HepG2 (cell line): Measurements from ENCODE around the gene ZFPL1. TPM values are rescaled to one million over a fixed set of nuclear protein-coding genes. Genes with fewer than 3 reads are reported as not detected.

Experiments used
- BRD4 ChIP-seq: sonication (generic); formaldehyde crosslinking; IDR thresholded peaks from 2 replicates; pipeline ENCODE4 v1.4.0; 2020; ENCODE audit warnings: missing genetic modification reagents
- CENPT ChIP-seq: sonication (generic); formaldehyde crosslinking; IDR thresholded peaks from 2 replicates; pipeline ENCODE4 v1.8.0; 2022; ENCODE audit warnings: low read depth, mild to moderate bottlenecking, moderate library complexity, missing genetic modification reagents
- HHEX ChIP-seq: IDR thresholded peaks from 2 replicates; pipeline ENCODE4 v1.6.1; 2016; ENCODE audit warnings: control low read depth
- MLXIP ChIP-seq: sonication (generic); formaldehyde crosslinking; IDR thresholded peaks from 2 replicates; pipeline ENCODE4 v1.9.0; 2021; ENCODE audit warnings: missing genetic modification reagents, borderline replicate concordance
- PRDM10 ChIP-seq: sonication (generic); formaldehyde crosslinking; IDR thresholded peaks from 2 replicates; pipeline ENCODE4 v1.4.0; 2020; ENCODE audit warnings: low read depth, missing genetic modification reagents
- SRSF4 ChIP-seq: fragments of 200-400 bp; formaldehyde crosslinking; IDR thresholded peaks from one replicate; pipeline ENCODE4 v1.6.1; 2018; ENCODE audit warnings: mild to moderate bottlenecking, low read depth, low read length, moderate library complexity; ENCODE audit not compliant: poor library complexity, severe bottlenecking
- ZBTB37 ChIP-seq: sonication (generic); formaldehyde crosslinking; IDR thresholded peaks from 2 replicates; pipeline ENCODE4 v1.4.0; 2020; ENCODE audit warnings: mild to moderate bottlenecking, missing genetic modification reagents
- ZFP36L1 ChIP-seq: sonication (generic); formaldehyde crosslinking; IDR thresholded peaks from 2 replicates; pipeline ENCODE4 v1.8.0; 2022; ENCODE audit warnings: mild to moderate bottlenecking, missing genetic modification reagents, moderate library complexity
- ZFP36L2 ChIP-seq: sonication (generic); formaldehyde crosslinking; IDR thresholded peaks from 2 replicates; pipeline ENCODE4 v1.4.0; 2020; ENCODE audit warnings: missing genetic modification reagents
- ZNF282 ChIP-seq: fragments of 450-650 bp; IDR thresholded peaks from 2 replicates; pipeline ENCODE4 v1.6.1; 2018; ENCODE audit not compliant: partially characterized antibody
- ZNF430 ChIP-seq: sonication (generic); formaldehyde crosslinking; IDR thresholded peaks from 2 replicates; pipeline ENCODE4 v1.9.0; 2021; ENCODE audit warnings: mild to moderate bottlenecking, missing genetic modification reagents
- ZNF446 ChIP-seq: sonication (generic); formaldehyde crosslinking; IDR thresholded peaks from 2 replicates; pipeline ENCODE4 v1.5.0; 2020; ENCODE audit warnings: mild to moderate bottlenecking, missing genetic modification reagents
- ZNF513 ChIP-seq: sonication (generic); formaldehyde crosslinking; conservative IDR thresholded peaks from 2 replicates; pipeline ENCODE4 v1.5.0; 2020; ENCODE audit warnings: missing genetic modification reagents
- ZNF557 ChIP-seq: sonication (generic); formaldehyde crosslinking; IDR thresholded peaks from 2 replicates; pipeline ENCODE4 v1.4.0; 2020; ENCODE audit warnings: missing genetic modification reagents
- ZNF616 ChIP-seq: sonication (generic); formaldehyde crosslinking; IDR thresholded peaks from 2 replicates; pipeline ENCODE4 v1.5.0; 2020; ENCODE audit warnings: low read depth, mild to moderate bottlenecking, missing genetic modification reagents
- ZNF740 ChIP-seq: sonication (generic); formaldehyde crosslinking; IDR thresholded peaks from 2 replicates; pipeline ENCODE4 v1.4.0; 2020; ENCODE audit warnings: missing genetic modification reagents
- ZNF780A ChIP-seq: sonication (generic); formaldehyde crosslinking; IDR thresholded peaks from 2 replicates; pipeline ENCODE4 v1.8.0; 2022; ENCODE audit warnings: mild to moderate bottlenecking, missing genetic modification reagents, moderate library complexity
- polyA plus RNA-seq, 8 experiments: library from polyadenylated mRNA; depleted of rRNA in 3 of 8; stranded (reverse) in 7 of 8; unstranded in 1 of 8; fragments of >200 nt; fragmentation: Illumina TruSeq in 4 of 8; extraction: Trizol in 4 of 8; gene quantifications; 2 replicates each; pipeline versions ENCODE4 v1.2.1 to v1.2.3, GENCODE V29; 2011 to 2016; ENCODE audit warnings: low read depth in 4 of 8, missing spikeins in 1 of 8, mixed read lengths in 1 of 8; ENCODE audit not compliant: insufficient read depth in 1 of 8
- total RNA-seq, 5 experiments: library from RNA; depleted of rRNA; stranded (reverse); fragments of >200 nt; fragmentation: Illumina TruSeq; extraction: Trizol; gene quantifications; 2 replicates each; pipeline ENCODE4 v1.2.3, GENCODE V29; 2016; ENCODE audit warnings: low read depth in 1 of 5

The ZFPL1 gene
- total and polyA plus RNA-seq, 2 of the 13 experiments (the other 11 are each of a cell fraction or from before 2014, with no cell fraction given): 32.2 to 56.0 TPM

GRCh38 chr11:65083834-65084597 lies at the start of gene ZFPL1, which contains the start of gene CDCA5 (continued):
- TF ChIP-seq PRDM10 (peak; percentile 58; the same call in 1 of the 2 replicates), ZNF740 (no peak), ZNF446 (CRISPR knock-in tag) (peak; percentile 70; the same call in 1 of the 2 replicates), BRD4 (CRISPR knock-in tag) (no peak), ZNF513 (CRISPR knock-in tag) (no peak), HHEX (CRISPR knock-in tag) (no peak), ZFP36L1 (CRISPR knock-in tag) (peak; percentile 64; the same call in 1 of the 2 replicates), MLXIP (CRISPR knock-in tag) (no peak), CENPT (CRISPR knock-in tag) (0 out of 2 replicates have a peak, but pooled peaks have one; percentile 38), SRSF4 (no peak), ZNF780A (CRISPR knock-in tag) (peak; percentile 76; the same call in 1 of the 2 replicates), ZNF430 (CRISPR knock-in tag) (peak; percentile 64; the same call in 1 of the 2 replicates), ZFP36L2 (no peak), ZNF616 (CRISPR knock-in tag) (no peak), ZNF282 (no peak), ZBTB37 (no peak), ZNF557 (CRISPR knock-in tag) (no peak)
